Thyroid gland (tissue), 4 donors: ENCODE results near the gene TMPO. TPM values are rescaled to one million over a fixed set of nuclear protein-coding genes. Genes with fewer than 3 reads are reported as not detected.

Experiments
- DNase-seq, 2 donors: peaks; one replicate each; pipeline ENCODE4 v3.0.0-alpha.2; 2019
- H3K27ac ChIP-seq, 3 donors: fragments of 200-600 bp; sonication (generic); 1 replicate in 2 of 3; 2 replicates in 1 of 3; pipeline ENCODE4 v1.5.1; 2016 to 2019; ENCODE audit warnings: mild to moderate bottlenecking in 1 of 3, moderate library complexity in 1 of 3
- H3K27me3 ChIP-seq: fragments of 200-600 bp; sonication (generic); one replicate; pipeline ENCODE4 v1.5.1; 2019
- H3K36me3 ChIP-seq, 2 donors: fragments of 200-600 bp; sonication (generic); one replicate each; pipeline ENCODE4 v1.5.1; 2016 to 2019
- H3K4me1 ChIP-seq, 2 donors: fragments of 200-600 bp; sonication (generic); one replicate each; pipeline ENCODE4 v1.5.1; 2017 to 2019
- H3K4me3 ChIP-seq, 3 donors: fragments of 200-600 bp; sonication (generic); replicated peaks in 1 of 3; 1 replicate in 2 of 3; 2 replicates in 1 of 3; pipeline ENCODE4 v1.5.1; 2016; ENCODE audit warnings: mild to moderate bottlenecking in 1 of 3
- H3K9me3 ChIP-seq: fragments of 200-600 bp; sonication (generic); one replicate; pipeline ENCODE4 v1.5.1; 2017
- POLR2A ChIP-seq, 2 donors: fragments of 450-650 bp; IDR thresholded peaks; one replicate each; pipeline ENCODE4 v1.6.1; 2017; ENCODE audit warnings: antibody characterized with exemption in 2 of 2, mild to moderate bottlenecking in 2 of 2, moderate library complexity in 1 of 2
- WGBS, 2 donors: methylation state at CpG; one replicate each; pipeline ENCODE4 v1.1.5; 2017; 5-methylcytosine and 5-hydroxymethylcytosine counted together
- intact Hi-C: fragments of 100-400 bp; cut with DNase I; formaldehyde crosslinking; loops from one replicate; pipeline ENCODE4 v1.15.1; 2023
- total RNA-seq, 4 donors: library from RNA; depleted of rRNA; stranded (reverse); fragments of >200 nt; gene quantifications; one replicate each; pipeline ENCODE4 v1.2.3, GENCODE V29; 2016
- TF ChIP-seq, protein P1 (sequence below), 6 experiments: fragments of 200-600 bp in 3 of 6; fragments of 450-650 bp in 3 of 6; sonication (generic) in 3 of 6; IDR thresholded peaks; one replicate each; pipeline ENCODE4 v1.5.1; 2016 to 2019; ENCODE audit warnings: antibody characterized with exemption in 6 of 6, mild to moderate bottlenecking in 2 of 6, inconsistent platforms in 1 of 6, moderate library complexity in 1 of 6

TMPO gene
- total RNA-seq, 4 donors from 2014 or later: 47.3 to 57.6 (median 55.6) TPM

DNA sequence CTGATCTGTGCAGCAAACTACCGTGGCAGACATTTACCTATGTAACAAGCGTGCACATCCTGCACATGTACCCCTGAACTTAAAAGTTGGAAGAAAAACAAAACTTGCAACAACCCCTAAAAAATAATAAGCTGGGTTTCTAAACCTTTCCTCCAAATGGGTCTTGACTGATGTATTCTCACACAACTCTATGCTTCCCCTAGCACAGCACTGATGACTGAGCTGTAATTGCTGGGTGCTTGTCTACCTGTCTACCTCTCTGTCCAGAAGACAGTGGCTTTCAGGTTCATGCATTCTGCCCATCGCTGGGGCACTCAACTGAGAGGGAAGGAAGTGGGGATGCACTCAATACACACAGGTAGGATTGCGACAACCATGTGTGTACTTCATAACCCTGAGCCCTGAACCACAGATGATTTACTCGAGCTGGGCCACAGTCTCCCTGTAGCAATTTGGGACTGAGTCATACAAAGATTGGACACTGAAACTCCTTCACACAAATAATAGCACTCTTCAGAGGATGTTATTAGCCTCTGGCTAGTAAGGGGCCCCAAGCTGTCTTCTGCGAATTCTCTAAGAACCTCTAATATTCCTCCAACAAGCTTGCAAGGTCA lies 44.8 kb upstream of the TMPO start:
- no peaks in the 10 kb centered on the region for H3K27me3 ChIP-seq
- H3K36me3 ChIP-seq: no peaks in the 10 kb centered on the region
- no peaks in the 10 kb centered on the region for H3K9me3 ChIP-seq
- H3K27ac ChIP-seq: no peak overlapping the region
- WGBS, 2 donors: 93 to 94% methylated on average over 6 of the region's 6 CpGs
- H3K4me1 ChIP-seq: peaks cover 0 to 2% of the 10 kb centered on the region in 2 donors
- no peak for DNase-seq
- intact Hi-C loops: no loop called here
- TF ChIP-seq POLR2A (IDR thresholded peaks at IDR 0.05): no peak
- TF ChIP-seq, protein P1, sequence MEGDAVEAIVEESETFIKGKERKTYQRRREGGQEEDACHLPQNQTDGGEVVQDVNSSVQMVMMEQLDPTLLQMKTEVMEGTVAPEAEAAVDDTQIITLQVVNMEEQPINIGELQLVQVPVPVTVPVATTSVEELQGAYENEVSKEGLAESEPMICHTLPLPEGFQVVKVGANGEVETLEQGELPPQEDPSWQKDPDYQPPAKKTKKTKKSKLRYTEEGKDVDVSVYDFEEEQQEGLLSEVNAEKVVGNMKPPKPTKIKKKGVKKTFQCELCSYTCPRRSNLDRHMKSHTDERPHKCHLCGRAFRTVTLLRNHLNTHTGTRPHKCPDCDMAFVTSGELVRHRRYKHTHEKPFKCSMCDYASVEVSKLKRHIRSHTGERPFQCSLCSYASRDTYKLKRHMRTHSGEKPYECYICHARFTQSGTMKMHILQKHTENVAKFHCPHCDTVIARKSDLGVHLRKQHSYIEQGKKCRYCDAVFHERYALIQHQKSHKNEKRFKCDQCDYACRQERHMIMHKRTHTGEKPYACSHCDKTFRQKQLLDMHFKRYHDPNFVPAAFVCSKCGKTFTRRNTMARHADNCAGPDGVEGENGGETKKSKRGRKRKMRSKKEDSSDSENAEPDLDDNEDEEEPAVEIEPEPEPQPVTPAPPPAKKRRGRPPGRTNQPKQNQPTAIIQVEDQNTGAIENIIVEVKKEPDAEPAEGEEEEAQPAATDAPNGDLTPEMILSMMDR (IDR thresholded peaks at IDR 0.05): no peak
- H3K4me3 ChIP-seq: no peak overlapping the region

DNA sequence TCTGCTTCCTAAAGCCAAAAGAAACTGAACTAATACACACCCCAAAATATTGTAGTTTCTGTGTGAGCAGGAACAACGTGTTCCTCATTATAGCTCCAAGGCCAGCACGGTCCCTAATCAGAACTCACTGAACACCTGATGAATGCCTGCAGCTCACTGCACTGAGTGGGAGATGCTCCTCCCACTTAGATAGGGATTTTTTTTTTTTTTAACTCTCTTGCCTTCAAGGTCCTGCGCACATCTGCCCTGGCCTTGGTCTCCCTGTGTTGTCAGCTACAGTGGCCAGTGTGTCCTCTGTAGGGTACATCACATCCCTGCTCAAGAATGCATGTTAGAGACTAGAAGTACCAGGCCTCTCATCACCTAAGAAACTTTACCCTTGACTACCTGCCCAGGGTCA lies 44.3 kb upstream of the TMPO start:
- no peak for DNase-seq
- TF ChIP-seq POLR2A (IDR thresholded peaks at IDR 0.05): no peak
- TF ChIP-seq, protein P1 (IDR thresholded peaks at IDR 0.05): no peak
- no peak overlapping the region for H3K27ac ChIP-seq

DNA sequence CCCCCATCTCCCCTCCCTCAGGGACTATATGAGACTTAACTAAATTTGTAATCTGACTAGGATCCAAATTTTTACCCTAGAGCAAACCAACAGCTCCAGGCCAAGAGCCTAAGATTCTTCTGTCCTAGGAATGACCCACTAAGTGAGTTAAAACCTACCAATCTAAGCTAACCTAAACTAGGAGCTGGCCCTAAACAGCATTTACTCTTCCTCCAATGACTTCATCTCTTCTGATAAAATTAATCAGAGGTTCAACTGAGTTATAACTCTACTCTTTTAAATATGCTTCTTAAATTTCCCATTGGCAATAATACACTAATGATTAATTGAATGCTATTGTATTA lies 39.9 kb upstream of the TMPO start:
- Histone ChIP-seq H3K9me3 (no peaks in the 10 kb centered on the region), H3K36me3 (no peaks in the 10 kb centered on the region), H3K27ac (no peak overlapping the region), H3K27me3 (no peaks in the 10 kb centered on the region), H3K4me1 (peaks cover 0 to 3% of the 10 kb centered on the region in 2 donors), H3K4me3 (no peak overlapping the region)
- intact Hi-C loops: no loop called here
- DNase-seq: no peak
- TF ChIP-seq, protein P1 (IDR thresholded peaks at IDR 0.05): no peak
- no peak for TF ChIP-seq POLR2A (IDR thresholded peaks at IDR 0.05)

More for the DNA sequence above, 44.3 kb upstream of the TMPO start:
- Histone ChIP-seq H3K27me3 (no peaks in the 10 kb centered on the region), H3K4me1 (peaks cover 0 to 3% of the 10 kb centered on the region in 2 donors), H3K9me3 (no peaks in the 10 kb centered on the region), H3K4me3 (no peak overlapping the region), H3K36me3 (no peaks in the 10 kb centered on the region)
- 67 to 68% methylated on average over 3 of the region's 3 CpGs for WGBS, 2 donors
- intact Hi-C loops: no loop called here

DNA sequence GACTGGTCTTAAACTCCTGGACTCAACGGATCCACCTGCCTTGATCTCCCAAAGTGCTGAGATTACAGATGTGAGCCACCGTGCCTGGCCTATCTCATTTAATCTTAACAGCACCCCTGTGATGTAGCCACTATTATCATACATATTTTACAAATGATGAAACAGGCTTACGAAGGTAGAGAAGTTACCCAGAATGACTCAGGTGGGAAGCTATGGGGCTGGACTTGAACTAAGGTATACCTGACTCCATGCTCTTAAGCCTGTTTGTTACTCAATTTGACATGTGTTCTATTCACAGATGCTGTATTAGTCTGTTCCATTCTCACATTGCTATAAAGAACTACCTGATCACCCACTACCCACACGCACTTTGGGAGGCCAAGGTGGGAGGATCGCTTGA lies 36.8 kb upstream of the TMPO start:
- no peaks in the 10 kb centered on the region for H3K9me3 ChIP-seq
- H3K36me3 ChIP-seq: no peaks in the 10 kb centered on the region
- no peak overlapping the region for H3K4me3 ChIP-seq
- intact Hi-C loops: no loop called here
- DNase-seq: no peak
- no peaks in the 10 kb centered on the region for H3K27me3 ChIP-seq
- H3K27ac ChIP-seq: no peak overlapping the region
- no peak for TF ChIP-seq POLR2A (IDR thresholded peaks at IDR 0.05)
- TF ChIP-seq, protein P1 (IDR thresholded peaks at IDR 0.05): no peak
- 92 to 97% methylated on average over 5 of the region's 5 CpGs for whole genome bisulfite sequencing, 2 donors
- peaks cover 0 to 3% of the 10 kb centered on the region in 2 donors for H3K4me1 ChIP-seq

DNA sequence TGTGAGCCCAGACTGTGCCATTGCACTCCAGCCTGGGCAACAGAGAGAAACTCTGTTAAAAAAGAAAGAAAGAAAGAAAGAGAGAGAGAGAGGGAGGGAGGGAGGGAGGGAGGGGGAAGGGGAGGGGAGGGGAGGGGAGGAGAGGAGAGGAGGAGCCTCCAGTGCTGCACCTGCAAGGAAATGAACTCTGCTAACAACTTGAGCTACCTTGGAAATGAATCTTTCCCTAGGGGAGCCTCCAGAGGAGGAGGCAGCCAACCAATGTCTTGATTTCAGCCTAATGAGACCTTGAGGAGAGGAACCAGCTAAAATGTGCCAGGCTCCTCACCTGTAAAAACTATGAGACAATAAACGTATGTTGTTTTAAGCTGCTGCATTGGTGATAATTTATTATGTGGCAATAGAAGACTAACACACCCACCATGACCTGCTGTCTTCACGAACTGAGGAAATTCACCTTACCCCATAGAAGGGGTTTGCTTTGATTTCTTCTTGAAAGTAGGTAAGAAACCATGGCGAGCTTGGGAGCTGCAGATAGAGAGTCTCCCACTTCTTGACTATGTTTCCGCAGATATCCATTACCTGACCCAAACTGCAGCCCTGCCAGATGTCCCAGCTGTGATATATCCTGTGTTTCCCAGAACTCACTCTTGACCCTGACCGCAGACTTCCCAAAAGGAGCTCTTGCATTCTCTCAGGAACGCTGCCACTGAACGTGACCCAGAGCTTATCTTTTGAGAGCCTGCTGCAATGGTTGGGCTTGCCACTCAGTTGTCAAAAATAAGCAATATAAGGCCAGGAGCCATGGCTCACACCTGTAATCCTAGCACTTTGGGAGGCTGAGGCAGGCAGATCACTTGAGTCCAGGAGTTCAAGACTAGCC lies 31.5 kb upstream of the TMPO start:
- no peak for DNase-seq
- 87 to 88% methylated on average over 7 of the region's 7 CpGs for WGBS, 2 donors
- Histone ChIP-seq H3K9me3 (no peaks in the 10 kb centered on the region), H3K4me3 (no peak overlapping the region), H3K27ac (no peak overlapping the region), H3K4me1 (no peaks in the 10 kb centered on the region), H3K27me3 (no peaks in the 10 kb centered on the region), H3K36me3 (no peaks in the 10 kb centered on the region)
- intact Hi-C loops: no loop called here
- TF ChIP-seq, protein P1 (IDR thresholded peaks at IDR 0.05): no peak
- no peak for TF ChIP-seq POLR2A (IDR thresholded peaks at IDR 0.05)
